Nephron (organoid): Measurements from ENCODE around the gene ARID1B.

Experiments used
- H3K27ac Mint-ChIP-seq, 3 experiments: 2 replicates each; pipeline ENCODE4 v1.8.0; 2020; ENCODE audit warnings: mixed read lengths in 3 of 3, mild to moderate bottlenecking in 2 of 3, moderate library complexity in 1 of 3
- H3K27me3 Mint-ChIP-seq: 2 replicates; pipeline ENCODE4 v1.8.0; 2021; ENCODE audit warnings: low read depth, mild to moderate bottlenecking, moderate library complexity, mixed read lengths
- H3K36me3 Mint-ChIP-seq: 2 replicates; pipeline ENCODE4 v1.8.0; 2020; ENCODE audit warnings: low read depth, mixed read lengths
- H3K4me1 Mint-ChIP-seq: 2 replicates; pipeline ENCODE4 v1.8.0; 2020; ENCODE audit warnings: mixed read lengths
- H3K4me3 Mint-ChIP-seq, 3 experiments: 2 replicates each; pipeline ENCODE4 v1.8.0; 2020; ENCODE audit warnings: mild to moderate bottlenecking in 3 of 3, mixed read lengths in 3 of 3, moderate library complexity in 2 of 3
- H3K9me3 Mint-ChIP-seq: 2 replicates; pipeline ENCODE4 v1.8.0; 2020; ENCODE audit warnings: mixed read lengths
- TF ChIP-seq, protein P1 (sequence below), 3 experiments: fragments of 200-600 bp; sonication (generic); IDR thresholded peaks; one replicate each; pipeline ENCODE4 v1.5.0; 2021; ENCODE audit warnings: antibody characterized with exemption in 3 of 3; ENCODE audit not compliant: unreplicated experiment in 3 of 3

Gene ARID1B

GRCh38 chr6:156887623-156888269 lies 110.6 kb downstream of the ARID1B start:
- H3K27me3 Mint-ChIP-seq: no peaks in the 10 kb centered on the region
- peak overlapping the region in 1 of 3 experiments; percentile 22 for H3K27ac Mint-ChIP-seq
- H3K4me3 Mint-ChIP-seq: no peak overlapping the region
- peaks cover 46% of the 10 kb centered on the region for H3K4me1 Mint-ChIP-seq
- no peaks in the 10 kb centered on the region for H3K9me3 Mint-ChIP-seq
- TF ChIP-seq, protein P1, sequence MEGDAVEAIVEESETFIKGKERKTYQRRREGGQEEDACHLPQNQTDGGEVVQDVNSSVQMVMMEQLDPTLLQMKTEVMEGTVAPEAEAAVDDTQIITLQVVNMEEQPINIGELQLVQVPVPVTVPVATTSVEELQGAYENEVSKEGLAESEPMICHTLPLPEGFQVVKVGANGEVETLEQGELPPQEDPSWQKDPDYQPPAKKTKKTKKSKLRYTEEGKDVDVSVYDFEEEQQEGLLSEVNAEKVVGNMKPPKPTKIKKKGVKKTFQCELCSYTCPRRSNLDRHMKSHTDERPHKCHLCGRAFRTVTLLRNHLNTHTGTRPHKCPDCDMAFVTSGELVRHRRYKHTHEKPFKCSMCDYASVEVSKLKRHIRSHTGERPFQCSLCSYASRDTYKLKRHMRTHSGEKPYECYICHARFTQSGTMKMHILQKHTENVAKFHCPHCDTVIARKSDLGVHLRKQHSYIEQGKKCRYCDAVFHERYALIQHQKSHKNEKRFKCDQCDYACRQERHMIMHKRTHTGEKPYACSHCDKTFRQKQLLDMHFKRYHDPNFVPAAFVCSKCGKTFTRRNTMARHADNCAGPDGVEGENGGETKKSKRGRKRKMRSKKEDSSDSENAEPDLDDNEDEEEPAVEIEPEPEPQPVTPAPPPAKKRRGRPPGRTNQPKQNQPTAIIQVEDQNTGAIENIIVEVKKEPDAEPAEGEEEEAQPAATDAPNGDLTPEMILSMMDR (IDR thresholded peaks at IDR 0.05; ENCODE audit: unreplicated experiment in 3 of 3): no peak
- peaks cover 4% of the 10 kb centered on the region for H3K36me3 Mint-ChIP-seq

DNA sequence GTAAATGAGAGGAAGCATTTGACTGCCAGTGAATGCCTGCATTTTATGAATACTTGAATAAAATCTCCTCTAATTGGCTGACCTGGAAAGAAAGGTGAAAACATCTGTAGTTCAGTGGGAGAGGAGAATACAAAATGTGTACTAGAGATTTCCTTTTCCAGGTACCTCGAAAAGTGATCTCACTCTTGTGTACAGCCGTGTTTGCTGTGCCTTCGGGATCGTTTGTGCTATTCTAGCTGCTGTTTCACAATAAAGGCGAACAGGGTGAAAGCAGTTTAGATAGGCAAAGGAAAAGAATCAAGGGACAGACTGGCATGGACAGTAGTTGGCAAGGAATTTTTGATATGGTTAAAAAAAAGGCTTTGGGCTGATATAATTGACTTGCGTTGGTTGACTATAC lies 112.3 kb downstream of the ARID1B start:
- Mint-ChIP-seq H3K9me3 (no peaks in the 10 kb centered on the region), H3K27ac (peak overlapping the region in 1 of 3 experiments; percentile 26), H3K36me3 (peaks cover 4% of the 10 kb centered on the region), H3K27me3 (no peaks in the 10 kb centered on the region), H3K4me3 (no peak overlapping the region), H3K4me1 (peaks cover 36% of the 10 kb centered on the region)
- TF ChIP-seq, protein P1 (IDR thresholded peaks at IDR 0.05; ENCODE audit: unreplicated experiment in 3 of 3): no peak

- TF ChIP-seq, protein P1 (IDR thresholded peaks at IDR 0.05; ENCODE audit: unreplicated experiment in 3 of 3): no peak
- Mint-ChIP-seq H3K9me3 (no peaks in the 10 kb centered on the region), H3K36me3 (peaks cover 4% of the 10 kb centered on the region), H3K27me3 (no peaks in the 10 kb centered on the region), H3K4me3 (no peak overlapping the region), H3K27ac (no peak overlapping the region), H3K4me1 (peaks cover 36% of the 10 kb centered on the region)
These were observed 112.8 kb downstream of the ARID1B start for GRCh38 chr6:156889986-156890385.

DNA sequence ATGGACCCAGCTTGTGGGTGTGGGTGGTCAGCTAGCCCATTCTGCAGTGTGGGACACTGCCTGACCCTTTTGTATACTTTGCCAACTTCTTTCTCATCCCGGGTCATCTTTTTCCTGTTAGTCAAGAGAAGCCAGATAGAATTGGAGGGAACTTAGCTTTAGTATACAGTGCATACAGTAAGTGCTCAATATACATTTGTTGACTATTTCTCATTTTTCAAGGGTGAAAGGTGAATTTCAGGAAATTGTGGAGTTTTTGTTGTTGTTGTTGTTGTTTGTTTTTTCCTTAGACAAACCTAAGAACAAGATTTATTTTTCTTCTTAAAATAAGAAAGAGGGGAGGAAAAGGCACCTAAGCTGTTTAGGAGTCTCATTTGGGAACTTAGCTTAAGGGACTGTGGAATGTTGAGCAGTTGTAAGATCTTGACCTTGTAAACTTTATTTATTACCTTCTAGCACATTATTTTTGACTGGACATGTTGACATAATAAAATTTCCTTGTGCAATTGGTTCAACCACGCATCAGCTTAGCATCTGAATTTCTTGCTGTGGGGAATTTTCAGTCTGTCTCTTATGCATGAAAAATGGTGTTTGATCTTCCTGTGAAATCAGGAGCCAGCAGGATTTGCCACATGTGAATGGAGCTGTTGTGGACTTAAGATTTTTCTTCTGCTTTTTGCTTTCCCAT lies 113.6 kb downstream of the ARID1B start:
- Mint-ChIP-seq H3K36me3 (peaks cover 4% of the 10 kb centered on the region), H3K4me1 (peaks cover 36% of the 10 kb centered on the region), H3K27ac (peak overlapping the region in 1 of 3 experiments; percentile 42), H3K9me3 (no peaks in the 10 kb centered on the region), H3K4me3 (no peak overlapping the region), H3K27me3 (no peaks in the 10 kb centered on the region)
- TF ChIP-seq, protein P1 (IDR thresholded peaks at IDR 0.05; ENCODE audit: unreplicated experiment in 3 of 3): no peak

DNA sequence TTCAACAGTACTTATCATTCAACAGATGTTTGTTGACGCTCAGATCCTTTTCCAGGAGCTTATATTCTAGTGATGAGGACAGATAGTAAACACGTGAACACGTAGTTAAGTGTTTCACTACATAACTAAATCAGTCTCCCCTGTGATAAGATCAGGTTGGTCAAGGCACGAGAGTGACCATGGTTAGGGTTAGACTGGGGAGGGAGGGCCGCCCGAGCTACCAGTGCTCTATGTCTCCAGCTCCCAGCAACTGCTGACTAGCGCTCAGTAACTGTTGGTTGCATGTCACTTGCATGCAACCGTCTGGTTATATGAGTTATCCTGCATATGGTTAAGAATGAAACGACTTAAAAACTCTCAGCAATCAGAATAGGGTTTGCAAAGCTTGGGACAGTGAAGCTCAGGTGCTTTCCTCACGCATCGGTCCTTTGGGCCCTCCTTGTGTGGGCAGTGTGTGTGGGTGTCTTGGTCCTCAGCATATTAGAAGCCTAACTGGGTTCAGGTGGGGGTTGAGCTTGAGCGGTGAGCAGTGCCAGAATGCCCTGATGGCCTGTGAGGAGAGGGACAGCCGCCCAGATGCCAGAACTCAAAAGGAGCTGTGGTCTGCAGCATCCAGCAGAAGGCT lies 120.8 kb downstream of the ARID1B start:
- TF ChIP-seq, protein P1 (IDR thresholded peaks at IDR 0.05; ENCODE audit: unreplicated experiment in 3 of 3): no peak
- Mint-ChIP-seq H3K27me3 (no peaks in the 10 kb centered on the region), H3K9me3 (no peaks in the 10 kb centered on the region), H3K36me3 (no peaks in the 10 kb centered on the region), H3K4me3 (no peak overlapping the region), H3K27ac (no peak overlapping the region), H3K4me1 (peaks cover 5% of the 10 kb centered on the region)
